RWPE2 (cell line): Measurements from ENCODE around the gene CLDN6.

Source experiments
- ATAC-seq: fragments of 200-7000 bp; cut with Tn5 transposase; 3 replicates; pipeline ENCODE4 v1.9.1; 2021; ENCODE audit warnings: low read depth
- DNase-seq: peaks from one replicate; pipeline ENCODE4 v3.0.0-alpha.2; 2020; ENCODE audit warnings: low spot score
- H3K27ac ChIP-seq: fragments of 450-650 bp; 2 replicates; pipeline ENCODE4 v1.5.1; 2017; ENCODE audit warnings: mild to moderate bottlenecking; ENCODE audit not compliant: poor library complexity, severe bottlenecking
- H3K27me3 ChIP-seq: fragments of 250-450 bp; sonication (Bioruptor Pico); 2 replicates; pipeline ENCODE4 v1.5.1; 2021; ENCODE audit warnings: mild to moderate bottlenecking, moderate library complexity; ENCODE audit not compliant: insufficient read depth, poor library complexity, severe bottlenecking
- H3K36me3 ChIP-seq: fragments of 250-450 bp; sonication (Bioruptor Pico); 2 replicates; pipeline ENCODE4 v1.5.1; 2020; ENCODE audit warnings: low read depth, mild to moderate bottlenecking, moderate library complexity
- H3K4me1 ChIP-seq: fragments of 250-450 bp; sonication (Bioruptor Pico); 2 replicates; pipeline ENCODE4 v1.5.1; 2021; ENCODE audit warnings: mild to moderate bottlenecking, moderate library complexity; ENCODE audit not compliant: insufficient read depth, poor library complexity, severe bottlenecking
- H3K4me3 ChIP-seq: fragments of 250-450 bp; sonication (Bioruptor Pico); 2 replicates; pipeline ENCODE4 v1.5.1; 2021; ENCODE audit warnings: mild to moderate bottlenecking, moderate library complexity; ENCODE audit not compliant: severe bottlenecking
- H3K9me3 ChIP-seq: fragments of 250-450 bp; sonication (Bioruptor Pico); 2 replicates; pipeline ENCODE4 v1.5.1; 2021; ENCODE audit warnings: mild to moderate bottlenecking, moderate library complexity; ENCODE audit not compliant: severe bottlenecking
- CTCF ChIP-seq: fragments of 450-650 bp; IDR thresholded peaks from one replicate; pipeline ENCODE4 v1.5.1; 2017; ENCODE audit warnings: mild to moderate bottlenecking, moderate library complexity; ENCODE audit not compliant: poor library complexity, severe bottlenecking

The CLDN6 gene

GRCh38 chr16:2973093-2973492 is 44.9 kb downstream of the CLDN6 start:
- Histone ChIP-seq H3K9me3 (no peaks in the 10 kb centered on the region), H3K36me3 (peaks cover 63% of the 10 kb centered on the region), H3K27ac (peak overlapping the region; percentile 8), H3K27me3 (no peaks in the 10 kb centered on the region), H3K4me3 (no peak overlapping the region), H3K4me1 (no peaks in the 10 kb centered on the region)
- no peak for TF ChIP-seq CTCF
- DNase-seq (no peak), ATAC-seq (no peak)

- peak overlapping the region; percentile 8 for H3K27ac ChIP-seq
- ATAC-seq (no peak), DNase-seq (no peak)
- H3K4me1 ChIP-seq: no peaks in the 10 kb centered on the region
- H3K36me3 ChIP-seq: peaks cover 54% of the 10 kb centered on the region
- no peaks in the 10 kb centered on the region for H3K9me3 ChIP-seq
- no peak for TF ChIP-seq CTCF
- H3K4me3 ChIP-seq: no peak overlapping the region
- no peaks in the 10 kb centered on the region for H3K27me3 ChIP-seq
Observed at GRCh38 chr16:2971985-2972784, 45.8 kb downstream of the CLDN6 start.

- no peak overlapping the region for H3K4me3 ChIP-seq
- H3K27ac ChIP-seq: peak overlapping the region; percentile 78
- peaks cover 47% of the 10 kb centered on the region for H3K36me3 ChIP-seq
- no peaks in the 10 kb centered on the region for H3K9me3 ChIP-seq
- no peaks in the 10 kb centered on the region for H3K27me3 ChIP-seq
- no peaks in the 10 kb centered on the region for H3K4me1 ChIP-seq
- ATAC-seq (no peak), DNase-seq (no peak)
- no peak for TF ChIP-seq CTCF
Observed at GRCh38 chr16:2971134-2971984, 46.6 kb downstream of the CLDN6 start.

GRCh38 chr16:2970563-2970962 is 47.4 kb downstream of the CLDN6 start:
- no peak for TF ChIP-seq CTCF
- H3K27ac ChIP-seq: peak overlapping the region; percentile 78
- peaks cover 40% of the 10 kb centered on the region for H3K36me3 ChIP-seq
- H3K4me1 ChIP-seq: no peaks in the 10 kb centered on the region
- H3K9me3 ChIP-seq: no peaks in the 10 kb centered on the region
- H3K4me3 ChIP-seq: peak overlapping the region; percentile 70
- ATAC-seq (no peak), DNase-seq (no peak)
- no peaks in the 10 kb centered on the region for H3K27me3 ChIP-seq
